KMS-11 (cell line): ENCODE results near the gene IFT122.

ENCODE experiments used
- H2AFZ ChIP-seq: fragments of 200-600 bp; sonication (generic); 2 replicates; pipeline ENCODE4 v1.6.1; 2016; ENCODE audit warnings: antibody characterized with exemption, mixed run types, low read depth
- H3K27ac ChIP-seq: fragments of 200-600 bp; sonication (generic); 2 replicates; pipeline ENCODE4 v1.6.1; 2016; ENCODE audit warnings: mild to moderate bottlenecking, mixed run types
- H3K27me3 ChIP-seq: fragments of 200-600 bp; sonication (generic); 2 replicates; pipeline ENCODE4 v1.6.1; 2017; ENCODE audit warnings: mild to moderate bottlenecking, low read depth, mixed run types, moderate library complexity; ENCODE audit not compliant: insufficient read depth
- H3K36me3 ChIP-seq: fragments of 200-600 bp; sonication (generic); 2 replicates; pipeline ENCODE4 v1.6.1; 2017; ENCODE audit warnings: mild to moderate bottlenecking, mixed run types; ENCODE audit not compliant: insufficient read depth
- H3K4me1 ChIP-seq: fragments of 200-600 bp; sonication (generic); 2 replicates; pipeline ENCODE4 v1.6.1; 2016; ENCODE audit warnings: mild to moderate bottlenecking, low read depth, mixed run types; ENCODE audit not compliant: poor library complexity, severe bottlenecking
- H3K4me2 ChIP-seq: fragments of 200-600 bp; sonication (generic); 2 replicates; pipeline ENCODE4 v1.7.0; 2016; ENCODE audit warnings: mild to moderate bottlenecking, mixed run types
- H3K4me3 ChIP-seq: fragments of 200-600 bp; sonication (generic); IDR thresholded peaks from 2 replicates; pipeline ENCODE4 v1.6.1; 2017; ENCODE audit warnings: low read depth, low read length, mixed read lengths; ENCODE audit not compliant: insufficient read depth
- H3K79me2 ChIP-seq: fragments of 200-600 bp; sonication (generic); 2 replicates; pipeline ENCODE4 v1.6.1; 2016; ENCODE audit warnings: low read depth, mixed run types; ENCODE audit not compliant: insufficient read depth
- H3K9ac ChIP-seq: fragments of 200-600 bp; sonication (generic); 2 replicates; pipeline ENCODE4 v1.6.1; 2016; ENCODE audit warnings: mild to moderate bottlenecking, mixed run types
- H4K20me1 ChIP-seq: fragments of 200-600 bp; sonication (generic); 2 replicates; pipeline ENCODE4 v1.6.1; 2016; ENCODE audit warnings: mild to moderate bottlenecking, mixed run types; ENCODE audit not compliant: insufficient read depth
- CTCF ChIP-seq: fragments of 200-600 bp; sonication (generic); conservative IDR thresholded peaks from 2 replicates; pipeline ENCODE4 v1.6.1; 2017; ENCODE audit warnings: low read depth, mild to moderate bottlenecking, antibody characterized with exemption, low read length, moderate library complexity, mixed read lengths

The IFT122 gene

GRCh38 chr3:129520960-129521359 lies 80.9 kb downstream of the IFT122 start:
- TF ChIP-seq CTCF, result no peak
- Histone ChIP-seq H3K27ac (no peak overlapping the region), H4K20me1 (no peaks in the 10 kb centered on the region), H3K27me3 (no peaks in the 10 kb centered on the region), H3K9ac (no peak overlapping the region), H3K36me3 (no peaks in the 10 kb centered on the region), H3K4me1 (no peaks in the 10 kb centered on the region), H2AFZ (no peak overlapping the region), H3K79me2 (no peaks in the 10 kb centered on the region), H3K4me2 (no peak overlapping the region), H3K4me3 (no peak overlapping the region)

- no peaks in the 10 kb centered on the region for H3K79me2 ChIP-seq
- no peak overlapping the region for H3K27ac ChIP-seq
- H3K36me3 ChIP-seq, result no peaks in the 10 kb centered on the region
- H3K4me3 ChIP-seq, result no peak overlapping the region
- no peak overlapping the region for H3K4me2 ChIP-seq
- no peak overlapping the region for H2AFZ ChIP-seq
- no peaks in the 10 kb centered on the region for H4K20me1 ChIP-seq
- no peak for TF ChIP-seq CTCF
- no peak overlapping the region for H3K9ac ChIP-seq
- no peaks in the 10 kb centered on the region for H3K4me1 ChIP-seq
- H3K27me3 ChIP-seq, result no peaks in the 10 kb centered on the region
Observed at GRCh38 chr3:129521611-129522010, 81.6 kb downstream of the IFT122 start.

- Histone ChIP-seq H4K20me1 (no peaks in the 10 kb centered on the region), H3K4me3 (no peak overlapping the region), H3K27me3 (no peaks in the 10 kb centered on the region), H3K27ac (no peak overlapping the region), H3K79me2 (no peaks in the 10 kb centered on the region), H2AFZ (no peak overlapping the region), H3K9ac (no peak overlapping the region), H3K36me3 (no peaks in the 10 kb centered on the region), H3K4me1 (no peaks in the 10 kb centered on the region), H3K4me2 (no peak overlapping the region)
- TF ChIP-seq CTCF, result no peak
Observed at GRCh38 chr3:129522953-129523352, 82.9 kb downstream of the IFT122 start.

- Histone ChIP-seq H3K27me3 (no peaks in the 10 kb centered on the region), H3K4me3 (no peak overlapping the region), H3K27ac (no peak overlapping the region), H3K36me3 (no peaks in the 10 kb centered on the region), H3K9ac (no peak overlapping the region), H2AFZ (no peak overlapping the region), H3K4me2 (no peak overlapping the region), H3K79me2 (no peaks in the 10 kb centered on the region), H4K20me1 (no peaks in the 10 kb centered on the region), H3K4me1 (no peaks in the 10 kb centered on the region)
- no peak for TF ChIP-seq CTCF
Observed at GRCh38 chr3:129524081-129524480, 84.1 kb downstream of the IFT122 start.
